Left ventricle myocardium superior (tissue), 1 donor: Measurements from ENCODE around the gene MYL5. TPM values are rescaled to one million over a fixed set of nuclear protein-coding genes. Genes with fewer than 3 reads are reported as not detected.
A peak's percentile ranks its signal among the peaks of the same experiment; 100 is the strongest.

Experiments
- ATAC-seq: fragments of 200-7000 bp; cut with Tn5 transposase; one replicate; pipeline ENCODE4 v1.9.1; 2020; ENCODE audit warnings: mild to moderate bottlenecking, moderate library complexity
- DNase-seq: peaks from one replicate; pipeline ENCODE4 v3.0.0-alpha.2; 2020
- intact Hi-C: fragments of 100-400 bp; cut with micrococcal nuclease; formaldehyde crosslinking; loops from one replicate; pipeline ENCODE4 v1.11.0; 2022
- long read RNA-seq: library from polyadenylated mRNA; unstranded; transcript quantifications from one replicate; pipeline ENCODE4 v2.0.0, GENCODE V29; 2021
- total RNA-seq: library from RNA; stranded (reverse); fragmentation: NEBNext Ultra II Directional; extraction: Animal tissue kit (Norgen Biotek cat#: 25700); gene quantifications from one replicate; pipeline ENCODE4 v1.2.1, GENCODE V29; 2021
- donor health status: DM: no; HTN: yes; CAD: no; lungs with severe emphysema.

The MYL5 gene
- total RNA-seq = 2.7 TPM
- long read RNA-seq, partial matches to known transcripts = 1 of 6 reads
- long read RNA-seq, other reads (novel, unspliced or antisense) = 5 of 6 reads

- intact Hi-C loops = no loop called here
- peak; percentile 99 for DNase-seq
- ATAC-seq = peak; percentile 89
Measured at GRCh38 chr4:674172-675035, at the start of gene MYL5, which contains the start of gene ATP5ME. Gene MYL5 (plus strand): TSS chr4:674542. CDS start chr4:678027, 3,485 bp downstream. Gene ATP5ME (minus strand): TSS chr4:674276. CDS start chr4:674247, 29 bp downstream.

- ATAC-seq = no peak
- intact Hi-C loops = no loop called here
- DNase-seq = no peak
Measured at GRCh38 chr4:624705-625590, 49.4 kb upstream of the MYL5 start, which contains the start of gene PDE6B. Gene PDE6B (plus strand): TSS chr4:625573. CDS start chr4:625627, 54 bp downstream.

GRCh38 chr4:625631-626161 is 48.6 kb upstream of the MYL5 start:
- DNase-seq (peak; percentile 22), ATAC-seq (no peak)
- intact Hi-C loops = no loop called here

GRCh38 chr4:626201-627091 is 47.9 kb upstream of the MYL5 start:
- DNase-seq = peak; percentile 21
- no peak for ATAC-seq

GRCh38 chr4:627347-628125 is 46.8 kb upstream of the MYL5 start:
- DNase-seq (peak; percentile 11), ATAC-seq (no peak)
- intact Hi-C loops = no loop called here

More at GRCh38 chr4:626201-627091, 47.9 kb upstream of the MYL5 start:
- intact Hi-C loops = no loop called here

- ATAC-seq = no peak
- intact Hi-C loops = no loop called here
- DNase-seq = peak; percentile 21
Measured at GRCh38 chr4:628311-628741, 46.0 kb upstream of the MYL5 start.

GRCh38 chr4:628821-629635 is 45.3 kb upstream of the MYL5 start:
- DNase-seq (peak; percentile 19), ATAC-seq (no peak)
- intact Hi-C loops = no loop called here

- DNase-seq (peak; percentile 15), ATAC-seq (no peak)
- intact Hi-C loops = no loop called here
Measured at GRCh38 chr4:629636-629914, 44.8 kb upstream of the MYL5 start.

- intact Hi-C loops = no loop called here
- DNase-seq (peak; percentile 11), ATAC-seq (no peak)
Measured at GRCh38 chr4:629915-630641, 44.3 kb upstream of the MYL5 start.

- ATAC-seq (no peak), DNase-seq (peak; percentile 5)
- intact Hi-C loops = no loop called here
Measured at GRCh38 chr4:630656-631055, 43.7 kb upstream of the MYL5 start.

- peak; percentile 8 for DNase-seq
- intact Hi-C loops = no loop called here
- no peak for ATAC-seq
Measured at GRCh38 chr4:632196-632790, 42.0 kb upstream of the MYL5 start.

- DNase-seq (peak; percentile 5), ATAC-seq (no peak)
- intact Hi-C loops = no loop called here
Measured at GRCh38 chr4:632926-633325, 41.4 kb upstream of the MYL5 start.

GRCh38 chr4:633406-633805 is 40.9 kb upstream of the MYL5 start:
- DNase-seq (peak; percentile 6), ATAC-seq (no peak)
- intact Hi-C loops = no loop called here

GRCh38 chr4:633976-634598 is 40.3 kb upstream of the MYL5 start:
- intact Hi-C loops = no loop called here
- DNase-seq = peak; percentile 15
- ATAC-seq = no peak

GRCh38 chr4:634599-634985 is 39.8 kb upstream of the MYL5 start:
- DNase-seq (peak; percentile 16), ATAC-seq (no peak)
- intact Hi-C loops = no loop called here
